OCI-M2 (cell line): ENCODE data around the gene TNRC6A.

Experiments used
- DNase-seq: peaks from one replicate; lab custom pipeline; 2025; ENCODE audit not compliant: unreplicated experiment; lab: John Stamatoyannopoulos, UW

The TNRC6A gene

GRCh38 chr16:24869033-24869432 lies 139.6 kb downstream of the TNRC6A start:
- no peak for DNase-seq

- no peak for DNase-seq
Measured at GRCh38 chr16:24871891-24872290, 142.4 kb downstream of the TNRC6A start.

GRCh38 chr16:24873028-24873427 lies 143.6 kb downstream of the TNRC6A start:
- DNase-seq = no peak

- DNase-seq = no peak
Measured at GRCh38 chr16:24875466-24875865, 146.0 kb downstream of the TNRC6A start.
